ENCODE results near the gene SPOCK1.

Gene SPOCK1

DNA sequence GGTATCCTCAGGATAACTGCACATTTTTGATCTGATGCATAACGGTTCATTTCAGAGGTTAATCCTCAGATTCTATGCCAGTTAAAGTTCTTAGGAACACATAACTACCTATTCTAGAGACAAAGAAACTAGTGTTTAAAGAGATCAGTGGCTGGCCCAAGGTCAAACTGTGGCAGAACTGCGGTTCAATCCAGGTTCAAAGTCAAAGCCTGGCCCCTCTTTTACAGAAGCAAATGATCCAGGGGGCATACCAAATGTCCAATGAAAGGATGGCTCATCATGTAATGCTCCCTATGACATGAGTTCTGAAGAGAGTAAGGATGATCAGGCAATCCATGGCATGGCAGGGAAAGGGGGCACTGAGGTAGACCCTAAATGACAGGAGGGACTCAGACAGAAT lies 283.3 kb downstream of the SPOCK1 start:
- no peak for DNase-seq

DNA sequence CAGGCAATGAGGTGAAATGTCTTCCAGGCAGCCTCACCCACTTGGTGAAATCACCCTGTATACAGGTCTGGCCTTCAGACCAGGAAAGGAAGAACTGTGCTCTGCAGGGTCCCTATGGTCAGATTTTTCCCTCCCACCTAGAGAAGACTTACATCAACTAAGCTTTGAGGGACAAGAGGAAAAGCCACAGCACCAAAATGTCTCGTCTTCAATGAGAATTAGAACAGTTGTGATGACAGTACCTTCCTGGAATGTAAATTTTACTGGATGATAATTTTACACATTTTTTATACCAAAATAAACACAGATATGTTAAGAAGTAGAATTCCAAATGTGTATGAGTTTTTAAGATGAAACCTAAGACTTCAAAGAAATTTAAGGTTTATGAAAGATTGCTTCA lies 283.9 kb downstream of the SPOCK1 start:
- DNase-seq, result no peak

DNA sequence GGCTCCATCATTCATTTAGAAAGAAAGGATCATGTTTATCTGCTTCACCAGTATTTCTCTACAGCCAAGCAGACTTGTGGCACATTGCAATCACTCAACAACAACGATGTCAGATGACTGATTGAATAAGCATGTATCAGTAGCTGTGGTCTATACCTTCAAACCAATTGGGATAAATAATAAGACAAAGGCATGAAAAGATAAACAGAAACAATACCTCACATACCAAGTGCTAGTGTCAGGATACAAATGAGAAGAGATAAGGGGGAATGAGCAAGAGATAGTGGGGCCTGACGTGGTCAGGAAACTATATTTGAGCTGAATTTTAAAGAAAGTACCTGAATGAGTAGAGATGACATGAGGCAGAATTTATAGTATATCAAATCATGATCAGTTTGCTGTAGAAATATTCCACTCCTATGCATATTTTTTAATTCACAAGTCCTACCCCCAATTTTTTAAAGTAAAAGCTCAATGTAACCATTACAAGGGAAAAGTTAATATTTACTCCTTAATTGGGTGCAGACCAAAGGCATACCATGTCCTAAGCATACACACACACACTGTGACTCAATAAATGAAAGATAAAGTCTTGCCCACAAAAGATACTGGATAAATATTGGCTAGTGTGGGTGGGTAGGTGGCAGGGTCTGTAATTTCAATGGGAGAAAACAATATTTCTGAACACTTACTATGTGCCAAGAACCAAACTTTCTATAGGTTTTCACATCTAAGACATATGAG lies 284.5 kb downstream of the SPOCK1 start:
- DNase-seq, result no peak

DNA sequence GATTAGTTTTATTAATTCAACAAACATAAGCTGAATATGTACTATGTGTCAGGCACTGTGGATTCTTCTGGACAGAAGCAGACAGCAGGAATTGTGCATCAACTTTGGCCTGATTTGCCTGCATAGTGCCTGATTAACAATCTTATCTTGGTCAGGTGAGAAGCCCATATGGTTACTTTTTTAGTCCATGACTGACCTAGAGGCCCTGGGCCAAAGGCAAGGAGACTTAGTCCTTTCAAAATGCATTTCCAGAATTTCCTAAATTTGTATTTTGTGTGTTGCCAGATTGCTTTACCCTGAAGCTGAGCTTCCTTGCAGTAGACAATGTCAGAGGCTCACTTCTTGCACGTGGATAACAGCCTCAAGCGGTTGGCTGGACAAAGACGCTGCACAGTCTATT lies 286.7 kb downstream of the SPOCK1 start:
- no peak for DNase-seq

DNA sequence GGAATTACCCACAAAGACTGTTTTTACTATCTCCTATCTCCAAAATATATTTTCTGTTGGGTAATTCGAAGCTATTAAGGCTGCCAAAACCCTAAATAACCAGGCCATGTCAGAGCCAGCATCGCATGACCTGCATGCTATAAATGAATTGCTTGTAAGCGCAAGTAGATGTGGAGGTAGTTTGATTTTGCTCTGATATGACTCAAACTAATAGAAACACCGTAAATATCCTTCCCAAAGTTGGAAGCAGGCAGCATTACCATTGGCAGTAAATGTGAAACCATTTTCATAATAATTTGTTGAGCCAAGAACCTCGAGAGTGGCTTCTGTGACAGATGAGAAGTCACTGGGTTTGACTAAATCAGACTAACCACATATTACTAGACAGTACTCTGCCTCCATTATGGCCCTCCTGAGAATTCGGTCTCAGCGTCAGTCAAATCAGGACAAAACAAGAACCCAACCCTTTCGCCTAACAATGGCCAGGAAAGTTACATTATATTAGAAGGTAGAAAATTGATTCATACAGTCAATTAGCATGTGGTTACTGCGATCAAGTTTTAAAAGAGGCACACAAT lies 289.8 kb downstream of the SPOCK1 start:
- no peak for DNase-seq

DNA sequence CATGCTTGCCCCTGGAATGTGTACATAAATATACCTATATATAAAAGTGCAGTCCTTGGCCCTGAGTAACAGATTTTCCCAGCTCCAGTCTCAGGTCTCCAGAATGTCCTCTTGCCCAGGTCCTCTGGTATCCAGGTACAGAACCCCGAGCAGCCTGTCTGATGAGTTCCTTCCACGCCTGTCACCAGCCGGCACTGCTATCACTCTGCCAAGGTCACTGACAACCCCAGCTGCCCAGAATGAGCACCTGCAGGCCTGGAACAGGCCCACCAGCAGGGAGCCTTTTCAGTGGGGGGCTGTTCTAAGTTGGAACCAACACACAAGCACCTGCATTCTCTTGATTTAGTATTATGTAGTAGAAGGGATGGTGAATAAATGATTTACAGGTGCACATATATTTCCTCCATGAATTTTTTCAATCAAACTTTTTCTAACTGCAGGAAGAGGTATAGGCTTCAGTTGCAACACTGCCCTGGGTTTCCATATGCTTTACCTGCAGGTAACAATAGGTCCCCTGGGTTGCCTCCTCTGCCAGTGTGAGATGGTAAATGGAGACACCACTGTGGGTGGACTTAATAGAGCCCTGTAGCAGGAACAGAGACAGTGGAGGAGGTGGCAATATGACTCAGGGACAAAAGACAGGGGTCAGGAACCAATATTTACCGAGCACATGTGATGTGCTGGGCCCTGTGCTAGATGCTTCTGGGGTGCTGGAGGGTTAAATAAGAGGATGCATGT lies 291.9 kb downstream of the SPOCK1 start:
- DNase-seq, result no peak

DNA sequence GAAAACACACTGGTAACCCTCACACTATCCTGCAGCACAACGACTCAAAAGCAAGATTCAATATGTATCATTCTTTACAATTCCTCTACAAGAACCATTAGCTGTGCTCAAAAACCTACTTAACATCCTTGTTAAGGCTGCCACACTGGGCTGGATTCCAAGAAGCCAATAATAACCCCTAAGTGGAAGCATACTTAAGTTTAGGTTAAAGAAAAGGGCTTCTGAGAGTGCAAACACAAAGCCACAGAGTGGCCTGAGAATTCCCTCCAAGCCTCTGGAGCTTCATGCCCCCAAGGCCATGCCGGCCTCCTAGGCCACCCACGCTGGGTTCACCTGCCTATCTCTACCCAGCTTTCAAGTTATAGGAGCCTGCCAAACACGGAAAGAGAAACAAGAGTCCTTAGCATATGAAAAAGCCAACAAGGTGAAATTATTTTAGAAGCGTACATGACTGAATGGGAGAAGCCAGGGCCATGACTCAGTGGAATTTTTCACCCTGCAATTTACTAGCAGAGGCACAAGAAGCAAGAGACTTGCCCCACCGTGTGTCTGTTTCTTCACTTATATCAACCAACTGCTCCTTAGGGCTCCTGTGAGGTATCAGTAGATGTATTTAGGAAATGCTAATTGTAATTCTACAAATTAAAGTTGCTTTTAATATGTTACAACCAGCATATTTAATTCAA lies 293.0 kb downstream of the SPOCK1 start:
- DNase-seq, result no peak

DNA sequence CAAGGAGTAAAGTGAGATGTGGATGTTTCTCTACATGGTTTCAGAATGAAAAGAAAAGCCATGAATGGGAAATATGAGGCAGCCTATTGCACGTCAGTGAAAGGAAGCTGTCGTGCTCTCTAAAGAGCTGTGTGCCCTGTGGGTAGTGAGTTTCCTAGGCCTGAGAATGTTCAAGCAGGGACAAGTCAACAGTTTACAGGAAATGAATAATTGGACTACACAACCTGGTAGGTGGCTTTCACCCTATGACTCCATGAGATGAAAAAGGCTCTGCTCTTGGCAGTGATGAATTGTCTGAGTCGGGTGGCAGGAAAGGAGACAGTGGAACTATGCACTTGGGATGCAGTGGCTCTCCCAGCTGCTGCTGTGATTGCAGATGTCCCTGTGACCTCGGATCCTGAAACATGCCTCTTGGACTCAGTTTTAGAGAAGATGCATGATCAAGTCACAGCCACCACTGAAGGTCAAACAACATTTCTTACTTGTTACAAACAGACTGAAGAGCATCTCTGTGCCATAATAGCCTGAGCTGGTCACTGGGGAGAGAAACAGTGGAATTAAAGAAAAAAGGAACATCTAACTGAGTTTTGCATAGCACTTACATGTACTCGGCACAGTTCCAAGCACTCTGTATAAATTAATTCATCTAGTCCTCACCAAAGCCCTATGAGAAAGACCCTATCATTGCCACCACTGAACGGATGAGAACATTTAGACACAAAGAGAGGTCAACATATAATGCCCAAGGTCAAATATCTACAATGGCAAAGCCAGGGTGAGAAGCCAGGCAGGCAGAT lies 293.7 kb downstream of the SPOCK1 start:
- DNase-seq, result no peak

DNA sequence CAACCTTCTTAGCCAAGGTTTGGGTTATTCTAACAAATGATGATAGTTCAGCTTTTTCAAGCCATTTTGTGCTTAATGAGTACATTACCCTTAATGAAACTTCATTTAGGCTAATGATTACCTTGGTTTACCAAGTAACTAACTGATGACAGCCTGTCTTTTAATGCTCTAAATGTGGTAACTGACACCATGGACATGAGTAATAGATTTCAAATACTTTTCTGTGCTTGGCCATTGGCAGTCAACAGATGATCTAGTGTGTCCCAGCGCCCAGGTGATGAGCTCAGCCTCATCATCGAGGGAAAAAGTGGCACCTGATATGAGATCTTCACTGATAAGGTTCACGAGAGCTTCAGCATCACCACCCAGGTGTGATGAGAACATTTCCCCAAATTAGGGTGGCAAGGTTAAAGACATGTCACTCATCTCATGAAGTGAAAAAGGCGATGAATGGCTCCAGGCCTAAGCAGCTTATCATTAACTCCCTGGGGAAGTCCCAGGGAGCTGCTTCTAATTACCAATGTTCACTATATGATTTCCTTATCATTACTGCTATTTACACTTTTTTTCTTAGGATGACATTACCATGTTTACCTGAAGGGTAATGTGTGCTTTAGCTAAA lies 296.0 kb downstream of the SPOCK1 start:
- no peak for DNase-seq

DNA sequence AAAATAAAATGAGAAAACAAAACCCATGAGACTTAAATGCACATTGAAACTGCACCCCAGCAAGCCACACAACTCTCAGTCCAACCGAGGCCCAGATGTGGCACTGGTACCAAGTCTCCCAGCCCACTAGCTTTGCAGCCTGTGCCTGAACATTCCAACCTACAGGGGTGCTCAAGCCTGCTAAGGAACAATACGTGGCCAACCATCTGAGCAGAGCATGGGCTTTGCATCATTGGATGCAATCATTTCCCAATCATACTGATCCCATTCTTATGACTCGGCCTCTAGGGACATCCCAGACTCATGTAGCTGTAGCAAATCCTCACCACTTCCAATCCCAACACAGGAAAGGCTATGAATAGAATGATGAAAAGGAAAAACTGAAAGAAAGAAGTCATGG lies 297.2 kb downstream of the SPOCK1 start:
- DNase-seq, result no peak

DNA sequence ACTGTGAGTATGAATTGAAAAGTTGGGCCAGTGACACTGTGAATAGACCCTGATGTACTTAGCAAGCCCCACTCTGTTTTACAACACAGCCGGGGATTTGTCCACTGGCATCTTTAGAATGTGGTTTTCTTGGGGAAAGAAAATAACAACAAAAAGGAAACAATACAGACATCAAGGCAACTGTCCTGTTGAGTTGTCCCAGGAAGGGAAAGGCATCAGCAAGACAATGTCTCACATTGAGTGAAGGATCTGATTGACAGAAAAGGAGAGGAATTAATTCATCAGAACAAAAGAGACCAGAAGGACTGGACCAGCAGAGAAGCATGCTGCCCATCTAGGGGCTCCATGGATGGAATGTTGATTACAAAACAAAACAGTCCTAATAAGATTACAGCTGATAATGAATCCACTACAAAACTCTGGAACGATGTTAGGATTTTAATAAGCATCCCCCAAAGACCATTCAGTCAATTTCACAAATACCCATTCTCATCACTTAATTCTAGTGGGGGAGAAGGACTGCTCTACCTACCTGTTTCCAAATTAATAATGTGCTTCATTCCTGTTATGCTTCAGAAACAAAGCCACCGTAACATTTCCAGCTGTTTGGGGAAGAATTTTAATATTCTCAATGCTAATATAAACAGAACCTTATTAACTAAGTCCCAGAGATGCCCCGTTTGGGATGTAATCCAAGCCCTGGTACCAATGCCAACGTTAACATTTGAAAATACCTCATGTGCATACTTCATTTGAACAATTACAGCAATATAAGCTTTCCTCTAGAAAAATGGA lies 298.0 kb downstream of the SPOCK1 start:
- DNase-seq, result no peak

DNA sequence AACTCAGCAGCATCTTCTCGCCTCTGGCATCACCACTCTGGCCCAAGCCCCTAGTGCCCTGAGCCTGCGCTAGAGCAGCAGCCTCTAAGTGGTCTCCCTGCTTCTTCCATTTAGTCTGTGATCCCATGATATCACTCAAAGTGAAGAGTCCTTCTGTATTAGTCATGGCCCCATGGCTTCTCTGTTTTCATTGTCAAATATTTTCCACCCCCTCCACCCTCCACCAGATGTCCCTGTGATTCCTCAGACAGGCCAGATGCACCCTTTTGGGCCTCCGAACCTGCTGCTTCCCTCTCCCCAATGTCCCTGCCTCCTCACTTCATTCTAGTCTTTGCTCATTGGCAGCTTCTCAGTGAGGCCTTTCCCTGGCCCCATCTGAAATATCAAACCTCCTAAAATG lies 299.2 kb downstream of the SPOCK1 start:
- DNase-seq, result no peak

DNA sequence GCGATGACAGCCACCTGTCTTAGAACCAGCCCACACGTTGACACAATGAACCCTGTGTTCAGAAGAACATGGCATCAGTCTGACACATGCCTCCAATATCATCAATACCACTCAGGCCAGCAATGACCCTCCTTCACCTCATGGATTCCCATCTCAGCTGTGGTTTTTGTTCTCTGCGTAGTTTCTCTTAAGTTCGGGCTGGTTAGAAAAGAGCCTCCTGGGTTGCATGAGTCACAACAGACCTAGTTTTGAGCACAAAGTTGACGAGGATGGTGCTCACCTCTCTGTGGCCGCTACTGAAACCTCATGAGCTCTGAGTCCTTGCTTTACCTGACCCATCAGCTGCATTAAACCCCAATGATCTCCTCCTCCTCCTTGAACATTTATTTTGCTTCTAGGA lies 299.9 kb downstream of the SPOCK1 start:
- no peak for DNase-seq

DNA sequence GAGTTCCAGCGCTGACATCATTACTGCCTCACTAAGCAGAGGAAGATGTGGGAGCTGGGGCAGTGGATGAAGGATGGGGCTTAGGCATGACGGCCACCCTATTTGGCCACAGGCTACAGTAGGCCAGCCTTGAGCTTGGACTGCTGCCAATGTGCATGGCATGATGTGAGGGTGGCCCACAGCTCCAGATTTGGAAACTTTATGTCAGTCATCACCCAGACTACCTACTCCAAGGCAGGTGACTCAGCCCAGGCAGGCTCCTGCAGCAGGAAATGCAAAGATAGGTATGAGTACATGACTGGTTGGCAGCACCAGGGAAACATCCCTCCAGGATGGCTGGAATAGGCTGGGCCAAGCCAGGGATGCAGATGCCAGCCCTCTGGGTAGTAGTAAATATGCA lies 303.6 kb downstream of the SPOCK1 start:
- DNase-seq, result no peak

DNA sequence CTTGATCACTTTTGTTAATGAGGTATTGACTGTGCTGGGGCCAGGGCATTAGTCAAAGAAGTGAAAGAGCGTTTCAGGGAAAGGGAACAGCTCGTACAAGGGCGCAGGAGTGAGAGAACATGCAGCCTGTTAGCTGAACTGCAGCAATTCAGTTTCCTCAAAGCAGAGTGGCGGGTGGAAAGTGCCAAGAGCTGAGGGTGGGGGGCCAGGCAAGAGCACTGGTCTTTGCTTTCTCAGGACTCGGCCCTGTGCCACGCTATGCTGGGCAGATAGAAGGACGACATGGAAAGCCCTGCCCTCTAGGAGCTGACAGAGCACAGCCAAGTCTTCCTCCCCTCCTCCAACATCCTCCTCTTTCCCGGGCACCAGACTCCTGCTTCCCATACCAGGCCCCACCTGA lies 304.8 kb downstream of the SPOCK1 start:
- no peak for DNase-seq

DNA sequence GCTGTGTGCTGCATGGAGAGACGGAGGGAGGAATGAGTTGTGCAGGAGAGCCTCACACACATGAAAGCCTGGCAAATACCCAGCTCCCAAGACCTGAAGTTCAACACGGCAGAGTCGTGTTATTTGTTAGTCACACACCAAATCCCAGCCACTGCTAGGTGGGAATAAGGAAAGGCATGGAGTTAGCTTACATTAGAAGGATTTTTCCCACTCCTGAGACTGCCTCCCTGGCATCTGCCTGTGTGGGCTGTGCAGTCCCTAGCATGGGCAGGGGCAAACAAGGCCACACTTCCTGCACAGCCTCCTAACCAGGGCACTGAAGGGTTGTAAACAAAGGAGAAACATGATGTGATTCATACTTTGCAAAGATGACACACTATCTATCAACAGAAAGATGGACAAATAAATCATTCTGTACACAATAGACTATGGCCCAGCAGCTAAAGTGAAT lies 306.8 kb downstream of the SPOCK1 start:
- no peak for DNase-seq

DNA sequence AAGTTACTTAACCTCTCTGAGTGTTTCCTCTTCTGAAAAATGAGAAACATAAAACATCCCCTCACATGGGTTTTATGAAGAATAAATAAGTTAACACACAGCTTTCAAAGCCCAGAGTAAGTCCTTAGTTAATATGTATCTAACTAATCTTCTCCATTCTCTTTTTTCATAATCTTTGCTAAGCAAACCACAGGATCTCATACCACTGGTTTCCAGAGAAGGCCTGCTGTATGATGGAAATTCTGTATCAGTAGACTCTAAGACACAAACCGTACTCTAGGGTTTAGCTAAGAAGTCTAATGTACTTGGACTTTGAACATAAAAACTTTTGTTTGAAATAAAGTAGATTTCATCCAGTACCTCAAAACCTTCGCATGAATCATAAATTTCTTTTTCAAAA lies 307.9 kb downstream of the SPOCK1 start:
- no peak for DNase-seq

DNA sequence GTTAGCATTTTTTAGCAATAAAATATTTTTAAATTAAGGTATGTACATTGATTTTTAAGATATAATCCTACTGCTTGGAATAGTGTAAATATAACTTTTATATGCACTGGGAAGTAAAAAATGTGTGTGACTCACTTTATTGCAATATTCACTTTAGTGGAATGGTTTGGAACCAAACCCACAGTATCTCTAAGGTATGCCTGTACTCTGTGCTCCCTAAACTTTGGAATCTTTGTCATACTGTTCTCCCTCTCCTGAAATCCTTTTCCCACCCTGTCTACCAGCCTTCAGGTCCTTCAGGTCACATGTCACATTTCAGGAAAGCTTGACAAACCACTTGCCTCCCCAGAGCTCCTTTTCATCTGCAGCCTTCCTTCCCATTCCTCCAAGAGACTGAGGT lies 308.7 kb downstream of the SPOCK1 start:
- no peak for DNase-seq

DNA sequence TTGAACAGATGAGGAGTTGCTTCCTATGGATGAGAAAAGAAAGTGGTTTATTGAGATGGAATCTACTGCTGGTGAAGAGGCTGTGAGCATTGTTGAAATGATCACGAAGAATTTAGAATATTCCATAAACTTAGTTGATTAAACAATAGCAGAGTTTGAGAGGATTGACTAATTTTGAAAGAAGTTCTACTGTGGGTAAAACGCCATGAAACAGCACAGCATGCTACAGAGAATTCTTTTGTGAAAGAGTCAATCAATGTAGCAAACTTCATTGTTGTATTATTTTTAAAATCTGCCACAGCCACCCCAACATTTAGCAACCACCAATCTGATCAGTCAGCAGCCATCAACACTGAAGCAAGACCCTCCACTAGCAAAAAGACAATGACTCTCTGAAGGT lies 309.1 kb downstream of the SPOCK1 start:
- DNase-seq, result no peak

DNA sequence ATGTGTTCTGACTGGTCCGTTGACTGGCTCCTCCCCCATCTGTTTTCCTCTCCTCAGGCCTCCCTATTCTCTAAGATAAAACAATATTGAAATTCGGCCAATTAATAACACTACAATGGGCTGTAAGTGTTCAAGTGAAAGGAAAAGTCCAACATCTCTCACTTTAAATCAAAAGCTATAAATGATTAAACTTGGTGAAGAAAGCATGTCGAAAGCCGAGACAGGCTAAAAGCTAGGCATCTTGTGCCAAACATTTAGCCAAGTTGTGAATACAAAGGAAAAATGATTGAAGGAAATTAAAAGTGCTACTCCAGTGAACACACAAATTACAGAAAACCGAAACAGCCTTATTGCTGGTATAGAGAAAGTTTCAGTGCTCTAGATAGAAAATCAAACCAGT lies 310.6 kb downstream of the SPOCK1 start:
- DNase-seq, result no peak

DNA sequence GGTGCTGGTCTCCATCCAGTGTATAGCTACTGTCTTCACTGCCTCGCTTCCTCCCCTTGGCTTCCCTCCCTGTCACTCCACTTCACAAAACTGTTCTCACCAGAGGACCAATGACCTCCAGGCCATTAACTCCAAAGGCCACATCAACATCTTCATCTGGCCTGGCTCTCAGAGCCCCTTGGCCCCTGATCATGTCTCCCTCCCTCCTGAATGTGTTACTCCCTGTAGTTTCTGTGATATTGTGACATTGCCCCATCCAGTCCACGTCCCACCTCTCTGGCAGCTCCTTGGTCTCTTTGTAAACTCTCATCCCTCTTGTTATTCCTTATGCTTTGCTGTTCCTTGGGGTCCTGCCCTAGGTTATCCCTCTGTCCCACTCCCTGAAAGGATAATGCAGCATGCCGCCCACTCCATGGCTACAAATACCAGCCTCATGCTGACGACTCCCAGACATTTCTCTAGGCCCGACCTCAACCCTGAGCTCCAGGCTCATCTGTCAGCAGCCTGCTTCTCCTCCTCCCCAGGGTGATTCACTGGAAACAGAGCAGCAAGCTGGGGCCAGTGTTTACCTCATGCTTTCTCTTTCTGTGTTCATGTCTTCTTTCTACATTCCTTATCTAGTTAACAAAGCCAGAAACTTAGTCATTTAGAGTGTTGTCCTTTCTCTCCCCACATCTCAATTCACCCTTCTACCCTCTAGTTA lies 312.2 kb downstream of the SPOCK1 start:
- no peak for DNase-seq
